HL-60 (cell line): Measurements from ENCODE around the gene ZC3H12C.

Experiments
- DNase-seq, 2 experiments: peaks; one replicate each; pipeline ENCODE4 v3.0.0-alpha.2; 2010 to 2020; ENCODE audit warnings: low read depth in 1 of 2, low spot score in 1 of 2
- H3K27ac ChIP-seq: fragments of 250-450 bp; sonication (Bioruptor Pico); replicated peaks from 2 replicates; pipeline ENCODE4 v1.5.1; 2020; ENCODE audit warnings: mild to moderate bottlenecking, moderate library complexity
- H3K27me3 ChIP-seq: fragments of 250-450 bp; sonication (Bioruptor Pico); 2 replicates; pipeline ENCODE4 v1.5.1; 2021; ENCODE audit warnings: mild to moderate bottlenecking, moderate library complexity; ENCODE audit not compliant: insufficient read depth, poor library complexity, severe bottlenecking
- H3K4me3 ChIP-seq: replicated peaks from 2 replicates; pipeline ENCODE4 v1.5.1; 2011; ENCODE audit warnings: mild to moderate bottlenecking, control low read depth, low read length; ENCODE audit not compliant: insufficient read depth
- CTCF ChIP-seq: IDR thresholded peaks from one replicate; pipeline ENCODE4 v1.5.1; 2011; ENCODE audit warnings: low read length, control low read depth, inconsistent platforms; ENCODE audit not compliant: insufficient read depth
- GABPA ChIP-seq: IDR thresholded peaks from 2 replicates; pipeline ENCODE4 v1.6.1; 2012; ENCODE audit warnings: low read depth
- POLR2AphosphoS5 ChIP-seq: IDR thresholded peaks from 2 replicates; pipeline ENCODE4 v1.6.1; 2012; ENCODE audit warnings: low read depth
- REST ChIP-seq: IDR thresholded peaks from 2 replicates; pipeline ENCODE4 v1.6.1; 2012; ENCODE audit warnings: low read depth; ENCODE audit not compliant: insufficient replicate concordance
- SPI1 ChIP-seq: IDR thresholded peaks from 2 replicates; pipeline ENCODE4 v1.6.1; 2012; ENCODE audit warnings: low read depth, mild to moderate bottlenecking, borderline replicate concordance

Gene ZC3H12C

GRCh38 chr11:110153474-110153873 lies 60.3 kb downstream of the ZC3H12C start:
- H3K4me3 ChIP-seq = no peak overlapping the region
- H3K27ac ChIP-seq = no peak overlapping the region
- no peak for TF ChIP-seq POLR2AphosphoS5
- TF ChIP-seq SPI1 = no peak
- TF ChIP-seq CTCF = no peak
- TF ChIP-seq REST = no peak
- TF ChIP-seq GABPA = no peak
- H3K27me3 ChIP-seq = no peaks in the 10 kb centered on the region
- no peak for DNase-seq

- no peaks in the 10 kb centered on the region for H3K27me3 ChIP-seq
- H3K4me3 ChIP-seq = no peak overlapping the region
- TF ChIP-seq SPI1 = no peak
- no peak for TF ChIP-seq POLR2AphosphoS5
- TF ChIP-seq GABPA = no peak
- no peak for TF ChIP-seq REST
- no peak for TF ChIP-seq CTCF
- DNase-seq = no peak
- H3K27ac ChIP-seq = no peak overlapping the region
These were observed 63.3 kb downstream of the ZC3H12C start for GRCh38 chr11:110156503-110156902.

GRCh38 chr11:110158317-110159200 lies 65.4 kb downstream of the ZC3H12C start:
- no peak for DNase-seq
- no peak for TF ChIP-seq SPI1
- no peak for TF ChIP-seq REST
- TF ChIP-seq GABPA = no peak
- TF ChIP-seq POLR2AphosphoS5 = no peak
- TF ChIP-seq CTCF = no peak
- Histone ChIP-seq H3K27me3 (no peaks in the 10 kb centered on the region), H3K4me3 (no peak overlapping the region), H3K27ac (no peak overlapping the region)
